HG02970 (cell line): ENCODE data around the gene CEP41.

Experiments used
- ATAC-seq: cut with Tn5 transposase; IDR thresholded peaks from one replicate; pipeline ENCODE4 v1.9.1; 2021; ENCODE audit warnings: mild to moderate bottlenecking, moderate library complexity, moderate number of reproducible peaks; ENCODE audit not compliant: unreplicated experiment, low FRiP score

Gene CEP41

GRCh38 chr7:130356876-130357611 is 83.8 kb downstream of the CEP41 start:
- ATAC-seq = no peak

- ATAC-seq = no peak
Observed at GRCh38 chr7:130356121-130356875, 84.5 kb downstream of the CEP41 start.

- ATAC-seq = no peak
Observed at GRCh38 chr7:130353196-130353595, 87.6 kb downstream of the CEP41 start.

- no peak for ATAC-seq
Observed at GRCh38 chr7:130352194-130353074, 88.4 kb downstream of the CEP41 start.

- ATAC-seq = no peak
Observed at GRCh38 chr7:130351791-130352090, 89.1 kb downstream of the CEP41 start.

- ATAC-seq = no peak
Observed at GRCh38 chr7:130350945-130351790, 89.6 kb downstream of the CEP41 start.

- ATAC-seq = no peak
Observed at GRCh38 chr7:130349911-130350782, 90.7 kb downstream of the CEP41 start.

GRCh38 chr7:130346941-130347340 is 93.9 kb downstream of the CEP41 start:
- ATAC-seq = no peak

GRCh38 chr7:130346177-130346905 is 94.5 kb downstream of the CEP41 start:
- ATAC-seq = no peak

- no peak for ATAC-seq
Observed at GRCh38 chr7:130345725-130346124, 95.1 kb downstream of the CEP41 start.

- no peak for ATAC-seq
Observed at GRCh38 chr7:130345136-130345535, 95.7 kb downstream of the CEP41 start.

GRCh38 chr7:130344271-130344866 is 96.4 kb downstream of the CEP41 start, which contains the start of gene CPA5:
Gene CPA5 (plus strand): TSS chr7:130344816. CDS start chr7:130346486, 1,670 bp downstream.
- ATAC-seq = no peak
